Ovary (tissue), 3 donors: ENCODE results near the gene ATXN1.

Experiments
- EP300 ChIP-seq: sonication (generic); formaldehyde crosslinking; IDR thresholded peaks from one replicate; pipeline ENCODE4 v1.6.1; 2017; ENCODE audit warnings: antibody characterized with exemption
- POLR2A ChIP-seq: fragments of 450-650 bp; IDR thresholded peaks from one replicate; pipeline ENCODE4 v1.6.1; 2017; ENCODE audit warnings: antibody characterized with exemption, mild to moderate bottlenecking, moderate library complexity
- TF ChIP-seq, protein P1 (sequence below), 3 donors: fragments of 450-650 bp in 2 of 3; fragments of 200-600 bp in 1 of 3; IDR thresholded peaks; one replicate each; pipeline versions ENCODE4 v1.5.1 to v1.8.0; 2016 to 2022; ENCODE audit warnings: antibody characterized with exemption in 3 of 3, mild to moderate bottlenecking in 1 of 3
- donor health status: DM: no; HTN: no; CAD: no.

DNA sequence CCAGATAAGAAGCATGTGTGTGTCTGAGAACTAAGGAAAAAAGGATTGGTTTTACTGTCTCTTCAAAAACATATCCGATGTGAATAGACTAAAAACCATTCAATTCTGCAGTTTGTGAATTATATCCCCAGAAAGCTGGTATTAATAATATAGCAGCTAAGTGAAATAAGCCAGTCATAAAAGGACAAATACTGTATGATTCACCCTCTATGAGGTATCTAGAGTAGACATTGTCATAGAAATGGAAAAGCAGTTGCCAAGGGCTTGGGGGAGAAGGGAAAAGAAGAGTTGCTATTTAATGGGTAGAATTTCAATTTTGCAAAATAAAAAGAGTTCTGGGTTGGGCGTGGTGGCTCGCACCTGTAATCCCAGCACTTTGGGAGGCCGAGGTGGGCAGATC, 137.5 kb downstream of the ATXN1 start:
- TF ChIP-seq, protein P1, sequence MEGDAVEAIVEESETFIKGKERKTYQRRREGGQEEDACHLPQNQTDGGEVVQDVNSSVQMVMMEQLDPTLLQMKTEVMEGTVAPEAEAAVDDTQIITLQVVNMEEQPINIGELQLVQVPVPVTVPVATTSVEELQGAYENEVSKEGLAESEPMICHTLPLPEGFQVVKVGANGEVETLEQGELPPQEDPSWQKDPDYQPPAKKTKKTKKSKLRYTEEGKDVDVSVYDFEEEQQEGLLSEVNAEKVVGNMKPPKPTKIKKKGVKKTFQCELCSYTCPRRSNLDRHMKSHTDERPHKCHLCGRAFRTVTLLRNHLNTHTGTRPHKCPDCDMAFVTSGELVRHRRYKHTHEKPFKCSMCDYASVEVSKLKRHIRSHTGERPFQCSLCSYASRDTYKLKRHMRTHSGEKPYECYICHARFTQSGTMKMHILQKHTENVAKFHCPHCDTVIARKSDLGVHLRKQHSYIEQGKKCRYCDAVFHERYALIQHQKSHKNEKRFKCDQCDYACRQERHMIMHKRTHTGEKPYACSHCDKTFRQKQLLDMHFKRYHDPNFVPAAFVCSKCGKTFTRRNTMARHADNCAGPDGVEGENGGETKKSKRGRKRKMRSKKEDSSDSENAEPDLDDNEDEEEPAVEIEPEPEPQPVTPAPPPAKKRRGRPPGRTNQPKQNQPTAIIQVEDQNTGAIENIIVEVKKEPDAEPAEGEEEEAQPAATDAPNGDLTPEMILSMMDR (IDR thresholded peaks at IDR 0.05), result no peak
- TF ChIP-seq EP300, result no peak
- TF ChIP-seq POLR2A, result no peak
